Endothelial cell of umbilical vein (primary cell): ENCODE results near the gene ANKIB1. TPM values are rescaled to one million over a fixed set of nuclear protein-coding genes. Genes with fewer than 3 reads are reported as not detected.

Source experiments
- BruUV-seq: library from RNA; stranded (reverse); fragments of 400-500 nt; replicated peaks from 2 replicates; lab custom pipeline; 2021; lab: Mats Ljungman, UMichigan
- CTCF ChIA-PET: fragments of 300-600, 350-600 bp; sonication (Branson Sonifier 250); formaldehyde crosslinking; loops from one replicate; lab custom pipeline; 2021; ENCODE audit warnings: antibody characterized with exemption, inconsistent platforms; lab: Charles Lee
- POLR2A ChIA-PET: fragments of 300-600, 350-600 bp; sonication (Branson Sonifier 250); formaldehyde crosslinking; loops from one replicate; lab custom pipeline; 2021; ENCODE audit warnings: antibody characterized with exemption, inconsistent platforms; lab: Charles Lee
- DNase-seq: peaks from one replicate; pipeline ENCODE4 v3.0.0-alpha.2; 2011; ENCODE audit warnings: low read depth, low spot score
- FAIRE-seq: peaks from 2 replicates; lab custom pipeline; 2011; peaks lifted over from hg19 to GRCh38; lab: Jason Lieb, UNC
- H2AFZ ChIP-seq: 2 replicates; pipeline ENCODE4 v1.6.0; 2012; ENCODE audit warnings: low read depth, low read length, control low read depth, inconsistent platforms
- H3K27ac ChIP-seq: 2 replicates; pipeline ENCODE4 v1.5.1; 2011; ENCODE audit warnings: low read depth, mild to moderate bottlenecking, control low read depth, low read length, moderate library complexity; ENCODE audit not compliant: insufficient read depth
- H3K27me3 ChIP-seq, 2 experiments: 2 replicates each; pipeline versions ENCODE4 v1.6.0 to v1.6.1; 2011; ENCODE audit warnings: low read length in 2 of 2, mixed read lengths in 1 of 2; ENCODE audit not compliant: control insufficient read depth in 2 of 2, insufficient read depth in 2 of 2
- H3K36me3 ChIP-seq, 2 experiments: 2 replicates in 1 of 2; 3 replicates in 1 of 2; pipeline ENCODE4 v1.5.1; 2011; ENCODE audit warnings: low read length in 2 of 2, mild to moderate bottlenecking in 1 of 2, moderate library complexity in 1 of 2; ENCODE audit not compliant: control insufficient read depth in 2 of 2, insufficient read depth in 2 of 2; ENCODE audit errors: extremely low read depth in 1 of 2
- H3K4me1 ChIP-seq: 3 replicates; pipeline ENCODE4 v1.5.1; 2011; ENCODE audit warnings: mild to moderate bottlenecking, low read length; ENCODE audit not compliant: control insufficient read depth, insufficient read depth; ENCODE audit errors: extremely low read depth
- H3K4me2 ChIP-seq: 2 replicates; pipeline ENCODE4 v1.6.1; 2011; ENCODE audit warnings: low read length, control low read depth, mixed read lengths; ENCODE audit not compliant: insufficient read depth
- H3K4me3 ChIP-seq, 3 experiments: fragments of 200-600 bp in 1 of 3; sonication (generic), shearing (Covaris generic) in 1 of 3; replicated peaks in 1 of 3; 2 replicates each; pipeline ENCODE4 v1.5.1; 2011 to 2016; ENCODE audit warnings: control low read depth in 3 of 3, low read length in 3 of 3, mild to moderate bottlenecking in 2 of 3, inconsistent platforms in 1 of 3, low read depth in 1 of 3, moderate library complexity in 1 of 3; ENCODE audit not compliant: insufficient read depth in 1 of 3
- H3K79me2 ChIP-seq: 2 replicates; pipeline ENCODE4 v1.6.0; 2012; ENCODE audit warnings: low read length, inconsistent platforms; ENCODE audit not compliant: control insufficient read depth, insufficient read depth
- H3K9ac ChIP-seq: replicated peaks from 2 replicates; pipeline ENCODE3; 2011; ENCODE audit warnings: low read length, control low read depth; ENCODE audit not compliant: insufficient read depth; ENCODE audit errors: extremely low read depth
- H3K9me1 ChIP-seq: replicated peaks from 3 replicates; pipeline ENCODE4 v1.6.0; 2011; ENCODE audit warnings: mild to moderate bottlenecking, low read length; ENCODE audit not compliant: control insufficient read depth, insufficient read depth; ENCODE audit errors: extremely low read depth
- H3K9me3 ChIP-seq: replicated peaks from 2 replicates; pipeline ENCODE4 v1.5.1; 2012; ENCODE audit warnings: low read length, inconsistent platforms; ENCODE audit not compliant: control insufficient read depth, insufficient read depth
- H4K20me1 ChIP-seq: replicated peaks from 2 replicates; pipeline ENCODE3; 2011; ENCODE audit warnings: mild to moderate bottlenecking, low read length; ENCODE audit not compliant: control insufficient read depth, insufficient read depth; ENCODE audit errors: extremely low read depth
- CTCF ChIP-seq, 2 donors: IDR thresholded peaks; 1 replicate in 1 of 2; 2 replicates in 1 of 2; pipeline ENCODE4 v1.5.1; 2011; ENCODE audit warnings: low read length in 2 of 2, mild to moderate bottlenecking in 2 of 2, moderate library complexity in 2 of 2, control low read depth in 1 of 2, inconsistent platforms in 1 of 2, low read depth in 1 of 2; ENCODE audit not compliant: insufficient read depth in 1 of 2; ENCODE audit errors: extremely low read depth in 1 of 2
- EZH2 ChIP-seq: IDR thresholded peaks from 2 replicates; pipeline ENCODE4 v1.6.1; 2012; ENCODE audit warnings: borderline replicate concordance, low read depth, mild to moderate bottlenecking, moderate library complexity, low read length, inconsistent platforms; ENCODE audit not compliant: severe bottlenecking
- FOS ChIP-seq: IDR thresholded peaks from 2 replicates; pipeline ENCODE4 v1.6.1; 2011; ENCODE audit warnings: mild to moderate bottlenecking, low read length, moderate library complexity, borderline replicate concordance; ENCODE audit not compliant: insufficient read depth
- GATA2 ChIP-seq: IDR thresholded peaks from 2 replicates; pipeline ENCODE4 v1.7.0; 2011; ENCODE audit warnings: low read depth, mild to moderate bottlenecking, moderate library complexity, mixed read lengths, low read length; ENCODE audit not compliant: insufficient read length, insufficient read depth
- JUN ChIP-seq: IDR thresholded peaks from 2 replicates; pipeline ENCODE4 v1.6.1; 2011; ENCODE audit warnings: borderline replicate concordance, low read depth; ENCODE audit not compliant: insufficient read length, insufficient read depth
- MAX ChIP-seq: IDR thresholded peaks from 2 replicates; pipeline ENCODE4 v1.6.1; 2011; ENCODE audit not compliant: insufficient read depth, insufficient read length
- MYC ChIP-seq: IDR thresholded peaks from one replicate; pipeline ENCODE4 v1.6.1; 2011; ENCODE audit warnings: mild to moderate bottlenecking, low read depth, low read length
- POLR2A ChIP-seq: IDR thresholded peaks from 2 replicates; pipeline ENCODE4 v1.6.1; 2012; ENCODE audit warnings: low read depth, mild to moderate bottlenecking, control low read depth, low read length
- POLR2AphosphoS5 ChIP-seq: IDR thresholded peaks from 2 replicates; pipeline ENCODE4 v1.6.1; 2012; ENCODE audit warnings: low read depth, mild to moderate bottlenecking, control low read depth, low read length, moderate library complexity; ENCODE audit not compliant: insufficient read depth
- dilution Hi-C: fragments of 300-500 bp; cut with MboI; formaldehyde crosslinking; loops from one replicate; pipeline ENCODE4 v1.15.0; 2019; ENCODE audit warnings: low sequenced_read_pairs; ENCODE audit not compliant: extremely low pct_ligation_motif_present
- intact Hi-C: fragments of 100-400 bp; cut with micrococcal nuclease; formaldehyde crosslinking; loops from one replicate; pipeline ENCODE4 v1.10.0; 2022
- polyA plus RNA-seq, 4 experiments: library from polyadenylated mRNA; depleted of rRNA in 3 of 4; stranded (reverse) in 3 of 4; unstranded in 1 of 4; fragments of >200 nt; gene quantifications; 2 replicates each; pipeline versions ENCODE4 v1.2.1 to v1.2.3, GENCODE V29; 2011 to 2012; ENCODE audit warnings: missing spikeins in 1 of 4
- total RNA-seq: library from RNA; stranded (reverse); gene quantifications from 2 replicates; pipeline ENCODE4 v1.2.3, GENCODE V29; 2021

Gene ANKIB1
- total and polyA plus RNA-seq, 2 donors (not counting 3 experiments of a cell fraction or from before 2014, with no cell fraction given), result 16.9 to 56.5 TPM

- H3K4me3 ChIP-seq, result no peak overlapping the region
- intact Hi-C loops, result no loop called here
- H3K79me2 ChIP-seq, result no peaks in the 10 kb centered on the region
- H3K9me3 ChIP-seq, result no peaks in the 10 kb centered on the region
- DNase-seq (no peak), FAIRE-seq (no peak)
- TF ChIP-seq MYC (no peak), POLR2A (no peak), POLR2AphosphoS5 (no peak), MAX (no peak), FOS (no peak), GATA2 (no peak), JUN (no peak), CTCF (IDR thresholded peaks at IDR 0.05; ENCODE audit: extremely low read depth in 1 of 2, insufficient read depth in 1 of 2, low read depth in 1 of 2, low read length in 2 of 2) (no peak), EZH2 (no peak)
- dilution Hi-C loops, result no loop called here
- ChIA-PET POLR2A (no interaction called here), CTCF (interaction anchor here (0.7 to 1.2 kb wide), 3 partner anchors 97 to 157 kb away, joined by 3 read pairs; partner anchors contain the start of genes GATAD1 and LRRD1)
- H4K20me1 ChIP-seq, result no peaks in the 10 kb centered on the region
- H3K9me1 ChIP-seq, result no peaks in the 10 kb centered on the region
- H3K4me2 ChIP-seq, result no peak overlapping the region
- no TSS peak for BruUV-seq
- no peaks in the 10 kb centered on the region for H3K36me3 ChIP-seq
- H3K4me1 ChIP-seq, result no peaks in the 10 kb centered on the region
- H3K9ac ChIP-seq, result no peak overlapping the region
- no peak overlapping the region for H3K27ac ChIP-seq
- H2AFZ ChIP-seq, result no peak overlapping the region
- no peaks in the 10 kb centered on the region for H3K27me3 ChIP-seq
Observed at GRCh38 chr7:92336662-92337340, 91.0 kb downstream of the ANKIB1 start.
